GM21367 (cell line): Measurements from ENCODE around the gene C16orf95.

Experiments used
- ATAC-seq: cut with Tn5 transposase; IDR thresholded peaks from one replicate; pipeline ENCODE4 v1.9.1; 2021; ENCODE audit not compliant: unreplicated experiment

Gene C16orf95

GRCh38 chr16:87319997-87320491, 2.9 kb upstream of the C16orf95 start:
- ATAC-seq: no peak

GRCh38 chr16:87319011-87319410, 1.8 kb upstream of the C16orf95 start:
- no peak for ATAC-seq

GRCh38 chr16:87317750-87318644, 805 bp upstream of the C16orf95 start:
- ATAC-seq: no peak

GRCh38 chr16:87316450-87316922, 706 bp downstream of the C16orf95 start:
- no peak for ATAC-seq

GRCh38 chr16:87314990-87315420, 2.2 kb downstream of the C16orf95 start:
- no peak for ATAC-seq

GRCh38 chr16:87312008-87312407, 5.2 kb downstream of the C16orf95 start:
- no peak for ATAC-seq

- ATAC-seq: no peak
Observed at GRCh38 chr16:87311387-87311786, 5.8 kb downstream of the C16orf95 start.

- ATAC-seq: no peak
Observed at GRCh38 chr16:87310610-87311009, 6.6 kb downstream of the C16orf95 start.

- no peak for ATAC-seq
Observed at GRCh38 chr16:87309620-87310525, 7.3 kb downstream of the C16orf95 start.

- ATAC-seq: no peak
Observed at GRCh38 chr16:87308826-87309225, 8.4 kb downstream of the C16orf95 start.

GRCh38 chr16:87306516-87306915, 10.7 kb downstream of the C16orf95 start:
- no peak for ATAC-seq

- no peak for ATAC-seq
Observed at GRCh38 chr16:87305505-87306391, 11.4 kb downstream of the C16orf95 start.

- no peak for ATAC-seq
Observed at GRCh38 chr16:87304951-87305350, 12.2 kb downstream of the C16orf95 start.

GRCh38 chr16:87303962-87304521, 13.2 kb downstream of the C16orf95 start:
- ATAC-seq: no peak

GRCh38 chr16:87303431-87303930, 13.7 kb downstream of the C16orf95 start:
- no peak for ATAC-seq

GRCh38 chr16:87298857-87299465, 18.2 kb downstream of the C16orf95 start:
- ATAC-seq: no peak

- no peak for ATAC-seq
Observed at GRCh38 chr16:87297918-87298631, 19.1 kb downstream of the C16orf95 start.

- no peak for ATAC-seq
Observed at GRCh38 chr16:87297407-87297806, 19.8 kb downstream of the C16orf95 start.
